ENCODE data around the gene RALGPS2.

DNA sequence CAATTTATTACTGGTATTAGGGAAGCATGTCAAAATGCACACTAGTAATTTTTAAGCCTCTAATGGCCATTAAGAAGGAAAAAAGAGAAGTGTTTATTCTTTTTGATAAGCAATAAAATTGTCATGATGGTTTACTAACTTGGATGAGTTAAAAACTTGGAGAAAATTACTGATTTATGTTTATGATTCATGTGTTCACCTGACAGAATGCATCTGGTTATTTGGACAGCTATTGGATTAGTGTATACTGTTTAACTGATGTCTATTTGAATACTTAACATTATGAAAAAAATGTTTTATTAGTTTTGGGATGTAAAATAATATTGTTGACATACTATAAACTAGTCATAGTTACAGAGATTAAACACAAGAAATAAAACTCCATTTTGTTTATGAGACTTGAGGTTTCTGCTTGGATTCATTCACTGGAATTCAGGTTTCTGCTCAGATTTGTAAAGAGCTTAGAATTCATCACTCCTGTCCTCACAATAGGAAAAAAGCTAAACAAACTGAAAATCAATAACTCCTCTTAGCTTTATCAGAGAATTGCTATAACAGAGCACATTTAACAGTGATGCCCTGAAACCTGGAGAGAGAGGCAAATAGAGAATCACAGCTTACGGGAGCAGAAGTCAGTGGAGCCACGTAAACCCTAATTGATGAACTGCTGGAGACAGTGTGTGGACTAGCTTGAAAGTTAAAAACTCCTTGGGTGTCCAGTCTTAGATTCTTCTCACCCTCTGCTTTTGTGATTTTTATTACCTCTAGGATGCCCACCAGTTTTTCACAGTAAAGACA is 56.7 kb downstream of the RALGPS2 start:
- TF ChIP-seq, protein P1, sequence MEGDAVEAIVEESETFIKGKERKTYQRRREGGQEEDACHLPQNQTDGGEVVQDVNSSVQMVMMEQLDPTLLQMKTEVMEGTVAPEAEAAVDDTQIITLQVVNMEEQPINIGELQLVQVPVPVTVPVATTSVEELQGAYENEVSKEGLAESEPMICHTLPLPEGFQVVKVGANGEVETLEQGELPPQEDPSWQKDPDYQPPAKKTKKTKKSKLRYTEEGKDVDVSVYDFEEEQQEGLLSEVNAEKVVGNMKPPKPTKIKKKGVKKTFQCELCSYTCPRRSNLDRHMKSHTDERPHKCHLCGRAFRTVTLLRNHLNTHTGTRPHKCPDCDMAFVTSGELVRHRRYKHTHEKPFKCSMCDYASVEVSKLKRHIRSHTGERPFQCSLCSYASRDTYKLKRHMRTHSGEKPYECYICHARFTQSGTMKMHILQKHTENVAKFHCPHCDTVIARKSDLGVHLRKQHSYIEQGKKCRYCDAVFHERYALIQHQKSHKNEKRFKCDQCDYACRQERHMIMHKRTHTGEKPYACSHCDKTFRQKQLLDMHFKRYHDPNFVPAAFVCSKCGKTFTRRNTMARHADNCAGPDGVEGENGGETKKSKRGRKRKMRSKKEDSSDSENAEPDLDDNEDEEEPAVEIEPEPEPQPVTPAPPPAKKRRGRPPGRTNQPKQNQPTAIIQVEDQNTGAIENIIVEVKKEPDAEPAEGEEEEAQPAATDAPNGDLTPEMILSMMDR (IDR thresholded peaks at IDR 0.05) = no peak
- TF ChIP-seq YY1 (IDR thresholded peaks at IDR 0.05; ENCODE audit: low read depth) (no peak), USF2 (IDR thresholded peaks at IDR 0.05; ENCODE audit: borderline replicate concordance, low read depth, low read length) (no peak), EZH2phosphoT487 (IDR thresholded peaks at IDR 0.05; ENCODE audit: borderline replicate concordance, low read depth) (no peak), POLR2AphosphoS5 (IDR thresholded peaks at IDR 0.05; ENCODE audit: low read depth, low read length) (no peak), RCOR1 (IDR thresholded peaks at IDR 0.05; ENCODE audit: low read length) (no peak)
